Muscle of leg (tissue), 11 donors: ENCODE measurements around the gene CACNA1H. TPM values are rescaled to one million over a fixed set of nuclear protein-coding genes. Genes with fewer than 3 reads are reported as not detected.

ENCODE experiments used
- DNase-seq: peaks from one replicate; pipeline ENCODE4 v3.0.0; 2013
- H3K27ac ChIP-seq: one replicate; pipeline ENCODE4 v1.5.1; 2013; ENCODE audit warnings: mild to moderate bottlenecking, low read length, control low read depth
- H3K27me3 ChIP-seq: one replicate; pipeline ENCODE4 v1.6.1; 2013; ENCODE audit warnings: low read length; ENCODE audit not compliant: control insufficient read depth, insufficient read depth
- H3K36me3 ChIP-seq: one replicate; pipeline ENCODE4 v1.6.1; 2013; ENCODE audit warnings: low read length; ENCODE audit not compliant: control insufficient read depth, insufficient read depth
- H3K4me1 ChIP-seq: one replicate; pipeline ENCODE4 v1.6.1; 2013; ENCODE audit warnings: low read length; ENCODE audit not compliant: control insufficient read depth, insufficient read depth
- H3K4me3 ChIP-seq: one replicate; pipeline ENCODE4 v1.5.1; 2013; ENCODE audit warnings: low read length, control low read depth
- H3K9me3 ChIP-seq: replicated peaks from 2 replicates; pipeline ENCODE4 v1.6.1; 2013; ENCODE audit warnings: low read depth, low read length; ENCODE audit not compliant: control insufficient read depth
- WGBS: methylation state at CpG from one replicate; pipeline ENCODE4 v1.1.5; 2013; ENCODE audit warnings: missing lambda C conversion rate; ENCODE audit not compliant: insufficient coverage; 5-methylcytosine and 5-hydroxymethylcytosine counted together
- polyA plus RNA-seq, 8 donors: library from polyadenylated mRNA; unstranded; fragments of 120-200 nt; gene quantifications; one replicate each; pipeline versions ENCODE4 v1.2.1 to v1.2.3, GENCODE V29; 2013; ENCODE audit warnings: inconsistent platforms in 1 of 8, low replicate concordance in 1 of 8; ENCODE audit not compliant: insufficient read length in 8 of 8, insufficient read depth in 1 of 8
- total RNA-seq: library from RNA; stranded (reverse); fragments of 120-200 nt; gene quantifications from one replicate; pipeline ENCODE4 v1.2.4, GENCODE V29; 2013

The CACNA1H gene
- total and polyA plus RNA-seq, 9 donors, result 20.7 to 56.0 (median 39.5) TPM

- Histone ChIP-seq H3K36me3 (peaks cover 21% of the 10 kb centered on the region), H3K4me1 (no peaks in the 10 kb centered on the region), H3K9me3 (no peaks in the 10 kb centered on the region), H3K27me3 (no peaks in the 10 kb centered on the region), H3K27ac (no peak overlapping the region), H3K4me3 (no peak overlapping the region)
- no peak for DNase-seq
- WGBS, result 93% methylated on average over 62 of the region's 65 CpGs
These were observed 58.8 kb downstream of the CACNA1H start for GRCh38 chr16:1211451-1212268.

- H3K9me3 ChIP-seq, result no peaks in the 10 kb centered on the region
- H3K36me3 ChIP-seq, result peaks cover 25% of the 10 kb centered on the region
- H3K4me3 ChIP-seq, result no peak overlapping the region
- 90% methylated on average over 40 of the region's 40 CpGs for WGBS
- H3K4me1 ChIP-seq, result no peaks in the 10 kb centered on the region
- H3K27ac ChIP-seq, result no peak overlapping the region
- DNase-seq, result no peak
- H3K27me3 ChIP-seq, result no peaks in the 10 kb centered on the region
These were observed 59.8 kb downstream of the CACNA1H start for GRCh38 chr16:1212616-1213194.

- peaks cover 27% of the 10 kb centered on the region for H3K36me3 ChIP-seq
- DNase-seq, result no peak
- no peak overlapping the region for H3K27ac ChIP-seq
- no peak overlapping the region for H3K4me3 ChIP-seq
- H3K4me1 ChIP-seq, result no peaks in the 10 kb centered on the region
- no peaks in the 10 kb centered on the region for H3K27me3 ChIP-seq
- 57% methylated on average over 4 of the region's 8 CpGs for WGBS
- no peaks in the 10 kb centered on the region for H3K9me3 ChIP-seq
These were observed 60.3 kb downstream of the CACNA1H start for GRCh38 chr16:1213231-1213630.

- H3K9me3 ChIP-seq, result no peaks in the 10 kb centered on the region
- no peaks in the 10 kb centered on the region for H3K4me1 ChIP-seq
- no peak overlapping the region for H3K4me3 ChIP-seq
- no peak overlapping the region for H3K27ac ChIP-seq
- H3K36me3 ChIP-seq, result peaks cover 27% of the 10 kb centered on the region
- WGBS, result 92% methylated on average over 5 of the region's 25 CpGs
- DNase-seq, result no peak
- H3K27me3 ChIP-seq, result no peaks in the 10 kb centered on the region
These were observed 61.0 kb downstream of the CACNA1H start for GRCh38 chr16:1213796-1214372.

GRCh38 chr16:1214719-1215118, 61.8 kb downstream of the CACNA1H start:
- 87% methylated on average over 13 of the region's 16 CpGs for WGBS
- Histone ChIP-seq H3K4me1 (no peaks in the 10 kb centered on the region), H3K27ac (no peak overlapping the region), H3K9me3 (no peaks in the 10 kb centered on the region), H3K36me3 (peaks cover 28% of the 10 kb centered on the region), H3K4me3 (no peak overlapping the region), H3K27me3 (no peaks in the 10 kb centered on the region)
- no peak for DNase-seq

GRCh38 chr16:1215574-1216295, 62.8 kb downstream of the CACNA1H start:
- no peak overlapping the region for H3K4me3 ChIP-seq
- peaks cover 30% of the 10 kb centered on the region for H3K36me3 ChIP-seq
- H3K4me1 ChIP-seq, result peaks cover 1% of the 10 kb centered on the region
- WGBS, result 71% methylated on average over 25 of the region's 32 CpGs
- DNase-seq, result no peak
- no peaks in the 10 kb centered on the region for H3K27me3 ChIP-seq
- no peak overlapping the region for H3K27ac ChIP-seq
- H3K9me3 ChIP-seq, result no peaks in the 10 kb centered on the region

GRCh38 chr16:1216296-1216619, 63.4 kb downstream of the CACNA1H start:
- peaks cover 6% of the 10 kb centered on the region for H3K4me1 ChIP-seq
- 86% methylated on average over 12 of the region's 12 CpGs for WGBS
- no peak overlapping the region for H3K4me3 ChIP-seq
- DNase-seq, result no peak
- H3K9me3 ChIP-seq, result no peaks in the 10 kb centered on the region
- no peaks in the 10 kb centered on the region for H3K27me3 ChIP-seq
- no peak overlapping the region for H3K27ac ChIP-seq
- peaks cover 30% of the 10 kb centered on the region for H3K36me3 ChIP-seq

- Histone ChIP-seq H3K27ac (no peak overlapping the region), H3K4me1 (peaks cover 9% of the 10 kb centered on the region)
- DNase-seq, result no peak
These were observed 63.9 kb downstream of the CACNA1H start for GRCh38 chr16:1216681-1217400.

GRCh38 chr16:1217526-1217925, 64.6 kb downstream of the CACNA1H start:
- H3K4me3 ChIP-seq, result no peak overlapping the region
- H3K27ac ChIP-seq, result no peak overlapping the region
- peaks cover 9% of the 10 kb centered on the region for H3K4me1 ChIP-seq
- no peak for DNase-seq
- H3K27me3 ChIP-seq, result no peaks in the 10 kb centered on the region
- 84% methylated on average over 24 of the region's 24 CpGs for WGBS
- no peaks in the 10 kb centered on the region for H3K9me3 ChIP-seq
- H3K36me3 ChIP-seq, result peaks cover 26% of the 10 kb centered on the region

More at GRCh38 chr16:1216681-1217400, 63.9 kb downstream of the CACNA1H start:
- H3K27me3 ChIP-seq, result no peaks in the 10 kb centered on the region
- H3K4me3 ChIP-seq, result no peak overlapping the region
- no peaks in the 10 kb centered on the region for H3K9me3 ChIP-seq
- WGBS, result 89% methylated on average over 32 of the region's 32 CpGs
- H3K36me3 ChIP-seq, result peaks cover 26% of the 10 kb centered on the region
